Tibial nerve (tissue), 4 donors: ENCODE measurements around the gene BUD13.

Source experiments
- EP300 ChIP-seq, 2 donors: sonication (generic); formaldehyde crosslinking; IDR thresholded peaks; one replicate each; pipeline ENCODE4 v1.6.1; 2017; ENCODE audit warnings: antibody characterized with exemption in 2 of 2, mild to moderate bottlenecking in 1 of 2
- POLR2A ChIP-seq, 2 donors: fragments of 450-650 bp; IDR thresholded peaks; one replicate each; pipeline ENCODE4 v1.6.1; 2017; ENCODE audit warnings: antibody characterized with exemption in 2 of 2, mild to moderate bottlenecking in 2 of 2, moderate library complexity in 2 of 2
- TF ChIP-seq, protein P1 (sequence below), 5 experiments: fragments of 200-600 bp in 3 of 5; fragments of 450-650 bp in 2 of 5; sonication (generic) in 3 of 5; IDR thresholded peaks; one replicate each; pipeline ENCODE4 v1.5.1; 2016 to 2019; ENCODE audit warnings: antibody characterized with exemption in 5 of 5, mild to moderate bottlenecking in 3 of 5, moderate library complexity in 2 of 5

DNA sequence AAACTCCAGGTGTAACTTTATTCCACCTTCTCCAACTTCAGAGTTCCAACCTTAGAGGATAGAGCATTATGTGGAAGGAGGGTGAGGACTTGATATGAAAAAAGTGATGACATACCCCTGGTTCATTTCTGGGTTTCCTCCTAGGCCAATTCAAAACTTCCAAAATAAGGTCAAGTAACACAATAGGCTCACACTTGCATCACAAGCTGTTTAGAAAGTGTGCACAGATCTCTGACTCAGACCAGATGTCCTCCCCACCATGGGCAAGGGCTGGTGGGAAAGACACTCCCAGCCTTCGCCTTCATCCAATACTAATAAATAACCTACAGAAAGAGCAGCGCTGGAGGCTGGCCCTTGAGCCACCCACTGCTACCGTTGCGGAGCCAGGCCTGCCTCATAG is 5.8 kb upstream of the BUD13 start:
- TF ChIP-seq, protein P1, sequence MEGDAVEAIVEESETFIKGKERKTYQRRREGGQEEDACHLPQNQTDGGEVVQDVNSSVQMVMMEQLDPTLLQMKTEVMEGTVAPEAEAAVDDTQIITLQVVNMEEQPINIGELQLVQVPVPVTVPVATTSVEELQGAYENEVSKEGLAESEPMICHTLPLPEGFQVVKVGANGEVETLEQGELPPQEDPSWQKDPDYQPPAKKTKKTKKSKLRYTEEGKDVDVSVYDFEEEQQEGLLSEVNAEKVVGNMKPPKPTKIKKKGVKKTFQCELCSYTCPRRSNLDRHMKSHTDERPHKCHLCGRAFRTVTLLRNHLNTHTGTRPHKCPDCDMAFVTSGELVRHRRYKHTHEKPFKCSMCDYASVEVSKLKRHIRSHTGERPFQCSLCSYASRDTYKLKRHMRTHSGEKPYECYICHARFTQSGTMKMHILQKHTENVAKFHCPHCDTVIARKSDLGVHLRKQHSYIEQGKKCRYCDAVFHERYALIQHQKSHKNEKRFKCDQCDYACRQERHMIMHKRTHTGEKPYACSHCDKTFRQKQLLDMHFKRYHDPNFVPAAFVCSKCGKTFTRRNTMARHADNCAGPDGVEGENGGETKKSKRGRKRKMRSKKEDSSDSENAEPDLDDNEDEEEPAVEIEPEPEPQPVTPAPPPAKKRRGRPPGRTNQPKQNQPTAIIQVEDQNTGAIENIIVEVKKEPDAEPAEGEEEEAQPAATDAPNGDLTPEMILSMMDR (IDR thresholded peaks at IDR 0.05), result no peak
- TF ChIP-seq EP300 (IDR thresholded peaks at IDR 0.05) (no peak), POLR2A (IDR thresholded peaks at IDR 0.05) (no peak)
